Esophagus squamous epithelium (tissue), 5 donors: ENCODE measurements around the gene LRRC56. TPM values are rescaled to one million over a fixed set of nuclear protein-coding genes. Genes with fewer than 3 reads are reported as not detected.

Experiments
- DNase-seq: peaks from one replicate; lab custom pipeline; 2025; lab: John Stamatoyannopoulos, UW
- H3K27ac ChIP-seq, 4 donors: fragments of 200-600 bp; sonication (generic); one replicate each; pipeline ENCODE4 v1.5.1; 2016 to 2019; ENCODE audit warnings: mild to moderate bottlenecking in 1 of 4
- H3K27me3 ChIP-seq, 4 donors: fragments of 200-600 bp; sonication (generic); 1 replicate in 3 of 4; 2 replicates in 1 of 4; pipeline versions ENCODE4 v1.5.1 to v1.6.0; 2017 to 2021; ENCODE audit warnings: antibody characterized with exemption in 1 of 4
- H3K36me3 ChIP-seq, 3 donors: fragments of 200-600 bp; sonication (generic); one replicate each; pipeline ENCODE4 v1.5.1; 2016 to 2019
- H3K4me1 ChIP-seq, 3 donors: fragments of 200-600 bp; sonication (generic); one replicate each; pipeline ENCODE4 v1.5.1; 2017 to 2019
- H3K4me3 ChIP-seq, 4 donors: fragments of 200-600 bp; sonication (generic); 1 replicate in 3 of 4; 2 replicates in 1 of 4; pipeline ENCODE4 v1.5.1; 2016 to 2019; ENCODE audit warnings: mild to moderate bottlenecking in 2 of 4, moderate library complexity in 1 of 4
- H3K9me3 ChIP-seq, 3 donors: fragments of 200-600 bp; sonication (generic); one replicate each; pipeline ENCODE4 v1.5.1; 2016 to 2019
- CTCF ChIP-seq, 6 experiments: fragments of 450-650 bp in 4 of 6; fragments of 200-600 bp in 2 of 6; sonication (generic) in 2 of 6; IDR thresholded peaks; one replicate each; pipeline ENCODE4 v1.5.1; 2016 to 2019; ENCODE audit warnings: antibody characterized with exemption in 6 of 6, mild to moderate bottlenecking in 4 of 6, moderate library complexity in 4 of 6
- POLR2A ChIP-seq, 4 donors: fragments of 450-650 bp; IDR thresholded peaks; one replicate each; pipeline ENCODE4 v1.6.1; 2017; ENCODE audit warnings: antibody characterized with exemption in 4 of 4, mild to moderate bottlenecking in 4 of 4, moderate library complexity in 3 of 4
- WGBS, 2 donors: methylation state at CpG; one replicate each; pipeline ENCODE4 v1.1.5; 2018; 5-methylcytosine and 5-hydroxymethylcytosine counted together
- intact Hi-C: fragments of 100-400 bp; cut with DNase I; formaldehyde crosslinking; loops from one replicate; pipeline ENCODE4 v1.15.0; 2022
- total RNA-seq, 4 donors: library from RNA; depleted of rRNA; stranded (reverse); fragments of >200 nt; gene quantifications; one replicate each; pipeline ENCODE4 v1.1.0, GENCODE V29; 2016
- donor health status: DM: yes; HTN: yes; CAD: no.

Gene LRRC56
- total RNA-seq, 4 donors from 2014 or later: 0.35 to 2.3 (median 1.2) TPM

- Histone ChIP-seq H3K9me3 (no peaks in the 10 kb centered on the region), H3K27me3 (peaks cover 0 to 60% (median 3%) of the 10 kb centered on the region in 4 donors), H3K4me3 (no peak overlapping the region), H3K27ac (no peak overlapping the region), H3K4me1 (peaks cover 30 to 66% (median 41%) of the 10 kb centered on the region in 3 donors), H3K36me3 (peaks cover 0 to 15% (median 0%) of the 10 kb centered on the region in 3 donors)
- intact Hi-C loops: loop anchor here (5.0 kb wide), 1 partner anchor 164 kb away; no protein-coding TSS in a partner anchor
- no peak for DNase-seq
- TF ChIP-seq POLR2A (IDR thresholded peaks at IDR 0.05) (no peak), CTCF (IDR thresholded peaks at IDR 0.05) (no peak)
- WGBS, 2 donors: 93% methylated on average over 5 of the region's 20 CpGs; no CpG with 5 or more reads in 1 of the 2 donors
Observed at GRCh38 chr11:558503-558902, 21.2 kb downstream of the LRRC56 start.

GRCh38 chr11:559020-559620, 21.8 kb downstream of the LRRC56 start:
- intact Hi-C loops: loop anchor here (5.0 kb wide), 1 partner anchor 163 kb away; no protein-coding TSS in a partner anchor
- H3K4me3 ChIP-seq: no peak overlapping the region
- H3K9me3 ChIP-seq: no peaks in the 10 kb centered on the region
- 70% methylated on average over 2 of the region's 15 CpGs; no CpG with 5 or more reads in 1 of the 2 donors for WGBS, 2 donors
- peak overlapping the region in 1 of 4 donors; percentile 14 for H3K27ac ChIP-seq
- peaks cover 0 to 22% (median 0%) of the 10 kb centered on the region in 3 donors for H3K36me3 ChIP-seq
- no peak for DNase-seq
- TF ChIP-seq CTCF (IDR thresholded peaks at IDR 0.05): no peak
- no peak for TF ChIP-seq POLR2A (IDR thresholded peaks at IDR 0.05)
- H3K27me3 ChIP-seq: peaks cover 0 to 54% (median 3%) of the 10 kb centered on the region in 4 donors
- H3K4me1 ChIP-seq: peaks cover 30 to 69% (median 45%) of the 10 kb centered on the region in 3 donors

GRCh38 chr11:559712-560304, 22.5 kb downstream of the LRRC56 start:
- TF ChIP-seq POLR2A (IDR thresholded peaks at IDR 0.05) (no peak), CTCF (IDR thresholded peaks at IDR 0.05) (no peak)
- no peak for DNase-seq
- WGBS, 2 donors: 74% methylated on average over 10 to 13 of the region's 18 CpGs
- Histone ChIP-seq H3K9me3 (no peaks in the 10 kb centered on the region), H3K27me3 (peaks cover 0 to 47% (median 3%) of the 10 kb centered on the region in 4 donors), H3K4me1 (peaks cover 23 to 69% (median 39%) of the 10 kb centered on the region in 3 donors), H3K4me3 (peak overlapping the region; percentile 76 to 96 (median 92)), H3K36me3 (peaks cover 0 to 22% (median 0%) of the 10 kb centered on the region in 3 donors), H3K27ac (peak overlapping the region; percentile 87 to 98 (median 94))
- intact Hi-C loops: loop anchor here (5.0 kb wide), 1 partner anchor 162 kb away; no protein-coding TSS in a partner anchor

GRCh38 chr11:560305-561147, 23.2 kb downstream of the LRRC56 start, which contains the start of the genes LMNTD2 and RASSF7:
LMNTD2 (minus strand) TSS chr11:560738; CDS start chr11:560716, 22 bp downstream.
RASSF7 (plus strand) TSS chr11:560970; CDS start chr11:561769, 799 bp downstream.
- intact Hi-C loops: no loop called here
- WGBS, 2 donors: 16% methylated on average over 7 of the region's 95 CpGs; no CpG with 5 or more reads in 1 of the 2 donors
- H3K27ac ChIP-seq: peak within 1 kb of the TSS; percentile 87 to 98 (median 94)
- H3K9me3 ChIP-seq: no peaks in the 10 kb centered on the region
- TF ChIP-seq CTCF (IDR thresholded peaks at IDR 0.05) (no peak), POLR2A (IDR thresholded peaks at IDR 0.05) (peak in 1 of 4 donors; percentile 64)
- H3K27me3 ChIP-seq: peaks cover 0 to 40% (median 2%) of the 10 kb centered on the region in 4 donors
- peak; percentile 79 for DNase-seq
- H3K4me3 ChIP-seq: peak within 1 kb of the TSS; percentile 76 to 96 (median 92)
- H3K36me3 ChIP-seq: peaks cover 0 to 22% (median 0%) of the 10 kb centered on the region in 3 donors
- peaks cover 19 to 64% (median 34%) of the 10 kb centered on the region in 3 donors for H3K4me1 ChIP-seq
